ENCODE measurements around the gene LTF.

DNA sequence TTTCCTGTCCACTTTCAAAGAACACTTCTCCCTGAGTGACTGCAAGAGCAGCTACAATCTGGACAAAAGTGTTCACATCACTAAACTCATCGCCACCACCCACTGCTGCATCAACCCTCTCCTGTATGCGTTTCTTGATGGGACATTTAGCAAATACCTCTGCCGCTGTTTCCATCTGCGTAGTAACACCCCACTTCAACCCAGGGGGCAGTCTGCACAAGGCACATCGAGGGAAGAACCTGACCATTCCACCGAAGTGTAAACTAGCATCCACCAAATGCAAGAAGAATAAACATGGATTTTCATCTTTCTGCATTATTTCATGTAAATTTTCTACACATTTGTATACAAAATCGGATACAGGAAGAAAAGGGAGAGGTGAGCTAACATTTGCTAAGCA is 55.9 kb downstream of the LTF start:
- TF ChIP-seq ARNT (IDR thresholded peaks at IDR 0.05) (no peak), BHLHE40 (IDR thresholded peaks at IDR 0.05; ENCODE audit: borderline replicate concordance) (no peak), FOXK2 (IDR thresholded peaks at IDR 0.05) (no peak), ZNF384 (IDR thresholded peaks at IDR 0.05) (no peak)
- TF ChIP-seq, protein P1, sequence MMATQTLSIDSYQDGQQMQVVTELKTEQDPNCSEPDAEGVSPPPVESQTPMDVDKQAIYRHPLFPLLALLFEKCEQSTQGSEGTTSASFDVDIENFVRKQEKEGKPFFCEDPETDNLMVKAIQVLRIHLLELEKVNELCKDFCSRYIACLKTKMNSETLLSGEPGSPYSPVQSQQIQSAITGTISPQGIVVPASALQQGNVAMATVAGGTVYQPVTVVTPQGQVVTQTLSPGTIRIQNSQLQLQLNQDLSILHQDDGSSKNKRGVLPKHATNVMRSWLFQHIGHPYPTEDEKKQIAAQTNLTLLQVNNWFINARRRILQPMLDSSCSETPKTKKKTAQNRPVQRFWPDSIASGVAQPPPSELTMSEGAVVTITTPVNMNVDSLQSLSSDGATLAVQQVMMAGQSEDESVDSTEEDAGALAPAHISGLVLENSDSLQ (IDR thresholded peaks at IDR 0.05): no peak
